Measurements from ENCODE around the gene ZNF496. TPM values are rescaled to one million over a fixed set of nuclear protein-coding genes. Genes with fewer than 3 reads are reported as not detected.

The ZNF496 gene
- total RNA-seq, 1 experiment from 2014 or later: 66.5 TPM

GRCh38 chr1:247326411-247327130, 5.1 kb downstream of the ZNF496 start:
- peaks cover 4% of the 10 kb centered on the region; the same call in 1 of the 2 replicates for H3K4me1 ChIP-seq (ENCODE audit: insufficient read depth, low read length)
- H3K79me1 ChIP-seq (ENCODE audit: insufficient read depth, low read depth, low read length, poor library complexity, severe bottlenecking): peaks cover 9% of the 10 kb centered on the region
- DNase-seq: no peak
- no peak overlapping the region for H2BK120ac ChIP-seq (ENCODE audit: low read depth, low read length, poor library complexity, severe bottlenecking)
- no peak overlapping the region for H3K27ac Mint-ChIP-seq
- H3K9ac ChIP-seq (ENCODE audit: extremely low read depth, insufficient read length, low read length): no peak overlapping the region
- no peak overlapping the region for H4K5ac ChIP-seq (ENCODE audit: insufficient read length, low read depth, low read length)
- H3K9me3 Mint-ChIP-seq: no peaks in the 10 kb centered on the region
- H3K4me1 Mint-ChIP-seq: peaks cover 34 to 37% of the 10 kb centered on the region in 2 experiments
- no peak overlapping the region for H3K4me2 ChIP-seq (ENCODE audit: insufficient read depth, insufficient read length, low read length)
- peaks cover 2% of the 10 kb centered on the region; the same call in 1 of the 2 replicates for H3K79me2 ChIP-seq (ENCODE audit: insufficient read depth, low read length)
- H4K20me1 ChIP-seq (ENCODE audit: control insufficient read depth, insufficient read depth, insufficient read length): no peaks in the 10 kb centered on the region
- no peak overlapping the region for H3K23ac ChIP-seq (ENCODE audit: insufficient read length, low read depth, low read length)
- H3K27me3 Mint-ChIP-seq (ENCODE audit: low read depth): peaks cover 2% of the 10 kb centered on the region; the same call in 1 of the 2 replicates
- H3K27me3 ChIP-seq (ENCODE audit: insufficient read depth, low read length): no peaks in the 10 kb centered on the region
- no peak overlapping the region for H3K18ac ChIP-seq (ENCODE audit: insufficient read length, low read depth, low read length)
- no peak overlapping the region for H3K56ac ChIP-seq (ENCODE audit: insufficient read length, low read depth, low read length)
- no peak overlapping the region for H3K27ac ChIP-seq (ENCODE audit: insufficient read length, low read depth, low read length)
- H3T11ph ChIP-seq (ENCODE audit: low read length): no peak overlapping the region
- H2BK12ac ChIP-seq (ENCODE audit: insufficient read length, low read depth, low read length): no peak overlapping the region
- no peak overlapping the region for H2BK15ac ChIP-seq (ENCODE audit: low read depth, low read length)
- no peak overlapping the region for H2AK5ac ChIP-seq (ENCODE audit: insufficient read length, low read length)
- no peaks in the 10 kb centered on the region for H3K9me3 ChIP-seq (ENCODE audit: control insufficient read depth, low read depth, low read length)
- H2BK20ac ChIP-seq (ENCODE audit: low read depth, low read length, poor library complexity, severe bottlenecking): no peak overlapping the region
- no peak overlapping the region for H3K4me3 Mint-ChIP-seq
- H3K4ac ChIP-seq (ENCODE audit: low read depth, low read length): no peak overlapping the region
- H3K23me2 ChIP-seq (ENCODE audit: insufficient read length, low read depth, low read length, poor library complexity, severe bottlenecking): no peaks in the 10 kb centered on the region
- H2AFZ ChIP-seq (ENCODE audit: low read length): no peak overlapping the region
- peaks cover 58 to 83% (median 79%) of the 10 kb centered on the region in 3 experiments for H3K36me3 Mint-ChIP-seq (ENCODE audit: insufficient read depth in 1 of 3, low read depth in 3 of 3)
- H4K8ac ChIP-seq (replicated peaks; ENCODE audit: insufficient read length, low read depth, low read length): no peak overlapping the region
- H3K14ac ChIP-seq (ENCODE audit: insufficient read depth, low read length): no peak overlapping the region
- TF ChIP-seq CTCF (conservative IDR thresholded peaks at IDR 0.05): no peak
- no peak overlapping the region for H2BK5ac ChIP-seq (ENCODE audit: insufficient read length, low read length)
- no peak overlapping the region for H4K91ac ChIP-seq (ENCODE audit: insufficient read length, low read depth, low read length)
- whole genome bisulfite sequencing (ENCODE audit: extremely low coverage, insufficient read length, low lambda C conversion rate): no CpG with 5 or more reads among the region's 8 CpGs

All from H9 (cell line).